ENCODE measurements around the gene ANK2. TPM values are rescaled to one million over a fixed set of nuclear protein-coding genes. Genes with fewer than 3 reads are reported as not detected.

Gene ANK2
- total RNA-seq, 4 donors from 2014 or later: 74.2 to 127 (median 87.5) TPM

DNA sequence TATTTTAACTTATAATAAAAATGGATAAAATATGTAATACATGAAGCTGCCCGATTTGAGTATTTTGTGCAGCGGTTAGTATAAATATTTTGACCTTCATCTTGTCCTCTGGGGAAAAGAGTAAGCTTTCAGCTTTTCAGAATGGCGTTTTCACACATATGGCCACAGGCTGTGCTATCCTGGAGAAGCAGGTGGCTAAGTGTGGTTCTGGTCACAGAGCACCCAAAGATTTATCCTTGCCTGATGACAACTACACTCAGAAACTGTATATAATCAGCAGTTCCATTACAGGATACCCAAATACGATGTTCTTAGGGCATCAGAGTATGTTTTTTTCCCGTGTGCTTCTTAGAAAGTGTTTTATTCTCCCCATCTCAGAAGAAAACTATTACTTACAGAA is 42.3 kb upstream of the ANK2 start:
- in situ Hi-C loops (cut with MboI; ENCODE audit: low sequenced_read_pairs in 4 of 4): no loop called here
- DNase-seq: no peak
- no peaks in the 10 kb centered on the region for H3K9me3 ChIP-seq
- H3K27ac ChIP-seq: no peak overlapping the region
- H3K4me3 ChIP-seq: no peak overlapping the region
- intact Hi-C loops (cut with DNase I; ENCODE audit: low total_unique reads): no loop called here
- no peaks in the 10 kb centered on the region for H3K4me1 ChIP-seq
- no peak for TF ChIP-seq POLR2A (IDR thresholded peaks at IDR 0.05)
- TF ChIP-seq, protein P1, sequence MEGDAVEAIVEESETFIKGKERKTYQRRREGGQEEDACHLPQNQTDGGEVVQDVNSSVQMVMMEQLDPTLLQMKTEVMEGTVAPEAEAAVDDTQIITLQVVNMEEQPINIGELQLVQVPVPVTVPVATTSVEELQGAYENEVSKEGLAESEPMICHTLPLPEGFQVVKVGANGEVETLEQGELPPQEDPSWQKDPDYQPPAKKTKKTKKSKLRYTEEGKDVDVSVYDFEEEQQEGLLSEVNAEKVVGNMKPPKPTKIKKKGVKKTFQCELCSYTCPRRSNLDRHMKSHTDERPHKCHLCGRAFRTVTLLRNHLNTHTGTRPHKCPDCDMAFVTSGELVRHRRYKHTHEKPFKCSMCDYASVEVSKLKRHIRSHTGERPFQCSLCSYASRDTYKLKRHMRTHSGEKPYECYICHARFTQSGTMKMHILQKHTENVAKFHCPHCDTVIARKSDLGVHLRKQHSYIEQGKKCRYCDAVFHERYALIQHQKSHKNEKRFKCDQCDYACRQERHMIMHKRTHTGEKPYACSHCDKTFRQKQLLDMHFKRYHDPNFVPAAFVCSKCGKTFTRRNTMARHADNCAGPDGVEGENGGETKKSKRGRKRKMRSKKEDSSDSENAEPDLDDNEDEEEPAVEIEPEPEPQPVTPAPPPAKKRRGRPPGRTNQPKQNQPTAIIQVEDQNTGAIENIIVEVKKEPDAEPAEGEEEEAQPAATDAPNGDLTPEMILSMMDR (IDR thresholded peaks at IDR 0.05 in 4 of 5, conservative IDR thresholded peaks at IDR 0.05 in 1 of 5): no peak
- no peaks in the 10 kb centered on the region for H3K27me3 ChIP-seq
- no peaks in the 10 kb centered on the region for H3K36me3 ChIP-seq
- ATAC-seq: no peak

DNA sequence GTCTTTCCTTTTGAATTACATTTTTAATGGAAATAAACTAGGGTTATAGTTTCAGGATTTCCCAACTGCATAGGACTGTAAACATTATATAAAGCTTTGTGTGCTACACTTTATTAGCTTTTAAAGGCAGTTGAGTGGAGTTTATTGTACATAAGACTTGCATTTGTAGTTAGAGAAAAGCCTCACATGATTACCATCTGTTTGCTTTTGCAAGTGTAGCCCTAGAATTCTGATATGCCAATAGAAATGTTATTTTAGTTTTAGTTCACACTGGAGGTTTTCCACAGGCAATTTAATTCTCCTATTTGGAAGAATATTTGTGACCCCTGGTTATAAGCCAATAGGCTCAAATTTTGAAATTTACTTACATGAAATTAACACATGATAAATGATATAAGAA is 41.3 kb upstream of the ANK2 start:
- DNase-seq: no peak
- no peaks in the 10 kb centered on the region for H3K27me3 ChIP-seq
- no peaks in the 10 kb centered on the region for H3K9me3 ChIP-seq
- TF ChIP-seq, protein P1 (IDR thresholded peaks at IDR 0.05 in 4 of 5, conservative IDR thresholded peaks at IDR 0.05 in 1 of 5): no peak
- TF ChIP-seq POLR2A (IDR thresholded peaks at IDR 0.05): no peak
- in situ Hi-C loops (cut with MboI; ENCODE audit: low sequenced_read_pairs in 4 of 4) (no loop called here), intact Hi-C loops (cut with DNase I; ENCODE audit: low total_unique reads) (no loop called here)
- H3K27ac ChIP-seq: no peak overlapping the region
- no peak for ATAC-seq
- no peak overlapping the region for H3K4me3 ChIP-seq
- no peaks in the 10 kb centered on the region for H3K36me3 ChIP-seq
- no peaks in the 10 kb centered on the region for H3K4me1 ChIP-seq

DNA sequence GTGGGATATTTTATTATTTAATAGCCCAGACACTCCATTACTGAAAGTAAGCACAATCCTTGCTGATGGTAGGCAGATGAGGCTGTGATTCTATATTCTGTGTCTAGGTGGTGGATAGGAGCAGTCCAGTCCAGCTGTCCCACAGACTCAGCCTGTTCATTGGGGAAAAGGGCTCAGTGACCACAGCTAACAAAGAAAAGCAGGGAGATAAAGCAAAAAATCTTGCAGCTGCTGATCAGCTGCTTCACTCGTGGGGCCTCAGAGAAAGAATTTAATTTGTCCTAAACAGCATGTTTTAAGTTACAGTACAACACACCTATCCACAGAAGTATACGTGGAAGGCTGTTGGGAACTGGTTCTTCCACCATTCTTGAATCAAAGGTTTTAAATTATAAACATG is 40.7 kb upstream of the ANK2 start:
- no peak overlapping the region for H3K27ac ChIP-seq
- H3K4me1 ChIP-seq: no peaks in the 10 kb centered on the region
- TF ChIP-seq, protein P1 (IDR thresholded peaks at IDR 0.05 in 4 of 5, conservative IDR thresholded peaks at IDR 0.05 in 1 of 5): no peak
- no peak for TF ChIP-seq POLR2A (IDR thresholded peaks at IDR 0.05)
- no peaks in the 10 kb centered on the region for H3K9me3 ChIP-seq
- no peak for DNase-seq
- no peak for ATAC-seq
- H3K27me3 ChIP-seq: no peaks in the 10 kb centered on the region
- H3K4me3 ChIP-seq: no peak overlapping the region
- intact Hi-C loops (cut with DNase I; ENCODE audit: low total_unique reads): no loop called here
- in situ Hi-C loops (cut with MboI; ENCODE audit: low sequenced_read_pairs in 4 of 4): no loop called here
- no peaks in the 10 kb centered on the region for H3K36me3 ChIP-seq

DNA sequence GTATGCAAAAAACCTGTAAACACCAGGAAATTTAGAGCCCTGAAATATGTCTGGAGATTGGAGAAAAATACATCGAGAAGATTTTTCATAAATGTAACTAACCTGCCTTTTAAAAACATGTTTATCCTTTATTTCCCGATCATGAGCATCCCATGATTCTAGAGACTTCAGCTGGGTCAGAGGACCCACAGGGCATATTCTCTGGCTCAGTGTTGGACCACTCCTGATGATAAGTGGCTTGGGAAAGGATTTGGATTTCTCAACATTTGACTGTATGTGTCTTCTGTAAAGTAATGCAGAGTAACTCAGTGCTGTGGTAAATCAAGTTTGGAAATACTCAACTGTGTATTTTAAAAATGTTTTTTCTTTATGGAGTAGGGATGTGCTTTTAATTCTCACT is 40.0 kb upstream of the ANK2 start:
- Histone ChIP-seq H3K36me3 (no peaks in the 10 kb centered on the region), H3K9me3 (no peaks in the 10 kb centered on the region), H3K27ac (no peak overlapping the region), H3K27me3 (no peaks in the 10 kb centered on the region), H3K4me3 (no peak overlapping the region), H3K4me1 (no peaks in the 10 kb centered on the region)
- TF ChIP-seq POLR2A (IDR thresholded peaks at IDR 0.05): no peak
- TF ChIP-seq, protein P1 (IDR thresholded peaks at IDR 0.05 in 4 of 5, conservative IDR thresholded peaks at IDR 0.05 in 1 of 5): no peak
- in situ Hi-C loops (cut with MboI; ENCODE audit: low sequenced_read_pairs in 4 of 4): no loop called here
- no peak for ATAC-seq
- DNase-seq: no peak
- intact Hi-C loops (cut with DNase I; ENCODE audit: low total_unique reads): no loop called here

DNA sequence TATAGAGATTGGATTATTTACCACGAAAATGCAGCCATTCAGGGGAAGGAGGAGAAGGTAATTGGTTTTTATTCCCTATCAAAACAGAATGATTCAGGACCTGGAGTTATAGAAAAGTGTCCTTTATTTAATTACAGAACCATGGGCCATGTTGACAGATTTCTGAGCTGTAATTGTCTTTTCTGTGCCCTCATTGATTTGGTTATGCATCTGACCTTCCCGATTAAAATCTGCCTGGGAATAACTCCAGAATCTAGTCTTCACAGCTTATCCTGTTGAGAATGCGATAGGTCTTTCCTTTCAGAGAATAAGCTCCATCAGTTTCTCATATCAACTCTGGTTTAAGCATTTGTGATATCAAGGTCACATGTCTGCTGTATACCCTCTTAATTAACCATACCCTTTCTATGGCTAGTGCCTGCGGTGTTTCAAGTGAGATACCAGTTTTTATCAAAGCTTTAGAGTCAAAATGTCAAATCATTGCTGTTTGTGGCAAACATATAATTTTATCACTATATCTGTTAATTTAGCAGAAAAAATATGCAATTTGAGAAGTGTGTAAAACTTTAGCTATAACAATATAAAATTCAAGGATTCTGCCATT is 37.2 kb upstream of the ANK2 start:
- TF ChIP-seq POLR2A (IDR thresholded peaks at IDR 0.05): no peak
- TF ChIP-seq, protein P1 (IDR thresholded peaks at IDR 0.05 in 4 of 5, conservative IDR thresholded peaks at IDR 0.05 in 1 of 5): no peak
- H3K9me3 ChIP-seq: no peaks in the 10 kb centered on the region
- no peak overlapping the region for H3K27ac ChIP-seq
- no peak for DNase-seq
- H3K36me3 ChIP-seq: no peaks in the 10 kb centered on the region
- H3K4me3 ChIP-seq: no peak overlapping the region
- H3K27me3 ChIP-seq: no peaks in the 10 kb centered on the region
- intact Hi-C loops (cut with DNase I; ENCODE audit: low total_unique reads): no loop called here
- no peak for ATAC-seq
- in situ Hi-C loops (cut with MboI; ENCODE audit: low sequenced_read_pairs in 4 of 4): no loop called here
- H3K4me1 ChIP-seq: no peaks in the 10 kb centered on the region
